Activated CD4-positive, alpha-beta T cell treated with anti-CD3 and anti-CD28 coated beads, Interleukin-2, amount 50 U/mL, for 48 hours (primary cell): ENCODE data around the gene ACACB.

ENCODE experiments used
- DNase-seq, 2 experiments: peaks; one replicate each; pipeline ENCODE4 v3.0.0-alpha.2; 2020

ACACB gene

GRCh38 chr12:109308534-109309380, 192.4 kb downstream of the ACACB start, which contains the start of gene FOXN4:
TSS of gene FOXN4 (minus strand) at chr12:109309284. CDS start at chr12:109308321, 963 bp downstream.
- no peak for DNase-seq

- DNase-seq = peak; percentile 9
Measured at GRCh38 chr12:109309381-109310246, 193.2 kb downstream of the ACACB start.

- DNase-seq = peak; percentile 10 to 18
Measured at GRCh38 chr12:109310247-109311125, 194.1 kb downstream of the ACACB start.
